Activated T-helper 2 cell treated with anti-CD3 and anti-CD28 coated beads, Interferon-gamma antibody, Interleukin-2, Interleukin-4, amounts not matched to agents 10 μg/mL and 5 μg/mL and 100 μg/mL, durations not matched to agents 14 hours and 24 hours and 36 hours (primary cell): ENCODE measurements around the gene GOLGA8K. TPM values are rescaled to one million over a fixed set of nuclear protein-coding genes. Genes with fewer than 3 reads are reported as not detected.
"Not testable (repeated sequence)": the region's sequence is repeated elsewhere in the genome, so short reads cannot be mapped to it uniquely, and the experiment has no call there.

ENCODE experiments used
- DNase-seq: peaks from one replicate; pipeline ENCODE4 v3.0.0; 2021; ENCODE audit warnings: low spot score
- H3K27ac Mint-ChIP-seq: one replicate; pipeline ENCODE4 v1.8.0; 2021; ENCODE audit warnings: mixed read lengths
- H3K27me3 Mint-ChIP-seq: one replicate; pipeline ENCODE4 v1.8.0; 2021; ENCODE audit warnings: low read depth, mixed read lengths
- H3K36me3 Mint-ChIP-seq: one replicate; pipeline ENCODE4 v1.8.0; 2021; ENCODE audit warnings: low read depth, mixed read lengths
- H3K4me1 Mint-ChIP-seq: one replicate; pipeline ENCODE4 v1.8.0; 2021; ENCODE audit warnings: low read depth, mixed read lengths
- H3K4me3 Mint-ChIP-seq: one replicate; pipeline ENCODE4 v1.8.0; 2021; ENCODE audit warnings: low read depth, mild to moderate bottlenecking, moderate library complexity, mixed read lengths
- H3K9me3 Mint-ChIP-seq: one replicate; pipeline ENCODE4 v1.8.0; 2021; ENCODE audit warnings: mixed read lengths
- intact Hi-C: fragments of 100-400 bp; cut with micrococcal nuclease; formaldehyde crosslinking; loops from one replicate; pipeline ENCODE4 v1.15.1; 2023
- total RNA-seq: library from RNA; stranded (reverse); gene quantifications from 2 replicates; pipeline ENCODE4 v1.2.3, GENCODE V29; 2022

GOLGA8K gene
- total RNA-seq, result 0.44 and 0.89 TPM in 2 replicates

GRCh38 chr15:32403192-32403591 is at the start of gene GOLGA8K:
Gene GOLGA8K, minus strand, starts transcription at chr15:32403292. Its CDS starts 98 bp downstream, at chr15:32403194.
- H3K27ac Mint-ChIP-seq, DNase-seq, H3K27me3 Mint-ChIP-seq, H3K9me3 Mint-ChIP-seq, H3K4me1 Mint-ChIP-seq, H3K36me3 Mint-ChIP-seq, intact Hi-C loops, H3K4me3 Mint-ChIP-seq: not testable (repeated sequence)

GRCh38 chr15:32440445-32440977 is 37.4 kb upstream of the GOLGA8K start:
- H3K27ac Mint-ChIP-seq, H3K9me3 Mint-ChIP-seq, H3K4me3 Mint-ChIP-seq, H3K4me1 Mint-ChIP-seq, intact Hi-C loops, DNase-seq, H3K36me3 Mint-ChIP-seq, H3K27me3 Mint-ChIP-seq: not testable (repeated sequence)

- intact Hi-C loops, H3K36me3 Mint-ChIP-seq, H3K27me3 Mint-ChIP-seq, H3K27ac Mint-ChIP-seq, H3K4me3 Mint-ChIP-seq, H3K4me1 Mint-ChIP-seq, DNase-seq, H3K9me3 Mint-ChIP-seq: not testable (repeated sequence)
Measured at GRCh38 chr15:32434102-32434963, 31.2 kb upstream of the GOLGA8K start.

DNA sequence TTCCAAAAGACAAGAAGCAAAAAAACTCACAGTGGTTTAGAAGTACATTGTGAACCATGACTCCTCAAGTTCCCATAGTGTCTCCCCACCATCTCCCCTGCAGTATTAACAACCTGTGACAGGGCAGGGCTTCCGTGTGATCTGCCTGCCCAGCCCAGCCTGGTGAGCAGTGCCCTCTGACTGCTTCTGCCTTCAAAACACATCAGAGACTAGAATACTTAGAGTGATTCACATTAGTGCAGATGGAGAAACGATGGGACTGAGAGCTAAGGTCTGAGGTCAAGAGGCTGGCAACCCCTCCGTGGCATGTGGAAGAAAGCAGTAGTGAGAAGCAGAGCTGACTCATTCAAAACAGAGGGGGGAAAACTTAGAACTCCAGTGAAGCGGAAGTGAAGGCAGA is 24.5 kb upstream of the GOLGA8K start:
- H3K4me3 Mint-ChIP-seq, intact Hi-C loops, H3K27ac Mint-ChIP-seq, H3K4me1 Mint-ChIP-seq, H3K9me3 Mint-ChIP-seq, DNase-seq, H3K27me3 Mint-ChIP-seq, H3K36me3 Mint-ChIP-seq: not testable (repeated sequence)

DNA sequence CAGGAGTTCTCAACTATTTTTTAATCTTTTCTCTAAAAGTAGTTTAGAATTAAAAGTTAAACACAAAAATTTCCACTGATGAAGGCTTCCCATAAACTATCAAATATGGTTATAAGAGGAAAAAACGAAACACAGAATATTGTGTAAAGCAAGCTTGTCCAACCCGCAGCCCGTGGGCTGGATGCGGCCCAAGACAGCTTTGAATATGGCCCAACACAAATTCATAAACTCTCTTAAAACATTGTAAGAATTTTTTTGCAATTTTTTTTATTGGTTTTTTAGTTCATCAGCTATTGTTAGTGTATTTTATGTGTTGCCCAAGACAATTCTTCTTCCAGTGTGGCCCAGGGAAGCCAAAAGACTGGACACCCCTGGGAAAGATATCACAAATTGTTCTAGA is 23.4 kb upstream of the GOLGA8K start:
- intact Hi-C loops, H3K27me3 Mint-ChIP-seq, H3K4me3 Mint-ChIP-seq, H3K4me1 Mint-ChIP-seq, H3K27ac Mint-ChIP-seq, DNase-seq, H3K36me3 Mint-ChIP-seq, H3K9me3 Mint-ChIP-seq: not testable (repeated sequence)

DNA sequence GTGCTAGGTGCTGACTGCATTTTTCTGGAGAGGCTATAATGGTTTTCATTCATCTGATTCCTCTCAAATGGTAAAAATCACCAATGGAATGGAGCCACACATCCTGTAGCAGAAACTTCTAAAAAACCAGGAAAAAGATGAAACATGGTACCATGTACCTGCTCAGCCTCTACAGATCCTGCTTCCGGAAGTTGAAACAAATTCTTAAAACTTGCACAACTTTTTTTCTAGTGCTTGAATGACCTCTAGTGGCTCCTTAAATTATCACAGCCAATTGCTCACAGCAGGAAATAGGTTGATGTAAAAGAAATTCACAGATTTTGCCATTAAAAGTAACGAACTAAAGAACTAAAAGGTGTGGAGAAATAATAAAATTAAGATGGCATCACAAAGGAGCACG is 4.8 kb upstream of the GOLGA8K start:
- H3K4me3 Mint-ChIP-seq, H3K27me3 Mint-ChIP-seq, H3K27ac Mint-ChIP-seq, H3K36me3 Mint-ChIP-seq, H3K9me3 Mint-ChIP-seq, intact Hi-C loops, DNase-seq, H3K4me1 Mint-ChIP-seq: not testable (repeated sequence)

DNA sequence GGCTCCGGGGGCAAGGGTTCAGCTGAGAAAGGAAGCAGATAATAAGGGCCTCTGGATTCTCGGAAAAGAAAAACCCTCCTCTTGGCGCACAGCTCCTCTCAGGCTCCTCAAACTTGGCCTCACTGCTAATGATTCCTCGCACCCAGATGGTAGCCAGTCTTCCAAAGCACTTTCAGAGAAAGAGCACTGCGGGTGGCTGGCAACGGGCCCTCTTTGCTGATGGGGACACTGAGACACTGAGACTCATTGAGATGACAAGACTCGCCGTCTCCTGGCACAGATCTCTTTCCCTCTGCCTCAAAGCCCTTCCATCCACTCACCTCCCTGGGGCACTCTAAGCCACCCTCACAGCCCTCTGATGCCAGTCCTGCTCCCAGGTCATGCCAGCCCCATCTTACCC is 6.6 kb downstream of the GOLGA8K start:
- intact Hi-C loops, H3K36me3 Mint-ChIP-seq, H3K4me3 Mint-ChIP-seq, H3K27me3 Mint-ChIP-seq, H3K27ac Mint-ChIP-seq, H3K9me3 Mint-ChIP-seq, DNase-seq, H3K4me1 Mint-ChIP-seq: not testable (repeated sequence)

DNA sequence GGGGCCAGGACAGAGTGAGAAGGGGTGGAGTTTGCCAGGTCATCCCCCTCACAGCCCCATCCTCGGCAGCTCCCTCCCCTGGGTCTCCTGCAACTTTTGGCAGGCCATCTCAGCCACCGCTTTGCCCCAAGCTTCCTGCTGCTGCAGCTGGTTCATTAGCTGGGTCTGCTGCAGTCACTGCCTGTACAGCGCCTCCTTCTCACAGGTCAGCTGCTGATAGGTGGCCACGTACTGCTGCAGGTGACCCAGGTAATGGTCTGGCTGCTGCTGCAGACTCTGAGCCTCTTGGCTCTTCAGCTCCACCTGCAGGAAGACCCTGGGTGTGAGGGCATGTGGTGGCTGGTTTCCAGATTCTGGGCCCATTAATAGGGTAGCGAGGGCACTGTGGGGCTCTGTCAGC is 8.3 kb downstream of the GOLGA8K start:
- DNase-seq, H3K9me3 Mint-ChIP-seq, H3K27me3 Mint-ChIP-seq, H3K27ac Mint-ChIP-seq, H3K4me3 Mint-ChIP-seq, H3K36me3 Mint-ChIP-seq, intact Hi-C loops, H3K4me1 Mint-ChIP-seq: not testable (repeated sequence)

- H3K9me3 Mint-ChIP-seq, intact Hi-C loops, H3K27me3 Mint-ChIP-seq, H3K36me3 Mint-ChIP-seq, H3K4me3 Mint-ChIP-seq, H3K27ac Mint-ChIP-seq, H3K4me1 Mint-ChIP-seq, DNase-seq: not testable (repeated sequence)
Measured at GRCh38 chr15:32388050-32388648, 14.9 kb downstream of the GOLGA8K start.

GRCh38 chr15:32385823-32386495 is 17.1 kb downstream of the GOLGA8K start:
- H3K36me3 Mint-ChIP-seq, DNase-seq, H3K27me3 Mint-ChIP-seq, H3K27ac Mint-ChIP-seq, H3K9me3 Mint-ChIP-seq, H3K4me1 Mint-ChIP-seq, H3K4me3 Mint-ChIP-seq, intact Hi-C loops: not testable (repeated sequence)

GRCh38 chr15:32374185-32374584 is 28.9 kb downstream of the GOLGA8K start:
- H3K4me3 Mint-ChIP-seq, H3K36me3 Mint-ChIP-seq, H3K9me3 Mint-ChIP-seq, H3K27me3 Mint-ChIP-seq, DNase-seq, H3K27ac Mint-ChIP-seq, H3K4me1 Mint-ChIP-seq, intact Hi-C loops: not testable (repeated sequence)

- H3K27me3 Mint-ChIP-seq, H3K9me3 Mint-ChIP-seq, H3K4me3 Mint-ChIP-seq, H3K36me3 Mint-ChIP-seq, intact Hi-C loops, DNase-seq, H3K27ac Mint-ChIP-seq, H3K4me1 Mint-ChIP-seq: not testable (repeated sequence)
Measured at GRCh38 chr15:32373707-32374106, 29.4 kb downstream of the GOLGA8K start.

DNA sequence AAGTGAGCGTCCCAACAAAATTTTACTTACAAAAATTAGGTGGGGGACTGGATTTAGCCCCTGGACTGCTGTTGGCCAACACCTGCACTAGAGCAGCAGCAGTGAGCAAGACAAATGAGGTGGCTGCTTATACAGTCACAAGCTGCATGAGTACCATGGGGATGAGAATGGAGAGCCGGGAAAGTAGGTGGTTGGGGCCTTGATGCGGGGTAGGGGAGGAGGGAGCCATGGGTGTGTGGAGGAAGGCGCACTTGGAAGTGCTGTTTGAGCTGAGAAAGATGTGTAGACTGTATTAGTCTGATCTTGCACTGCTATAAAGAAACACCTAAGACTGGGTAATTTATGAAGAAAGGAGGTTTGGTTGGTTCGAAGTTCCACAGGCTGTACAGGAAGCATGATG is 31.0 kb downstream of the GOLGA8K start:
- H3K27me3 Mint-ChIP-seq, intact Hi-C loops, H3K36me3 Mint-ChIP-seq, H3K4me3 Mint-ChIP-seq, H3K27ac Mint-ChIP-seq, DNase-seq, H3K9me3 Mint-ChIP-seq, H3K4me1 Mint-ChIP-seq: not testable (repeated sequence)
